ENCODE data around the gene ARHGAP22. TPM values are rescaled to one million over a fixed set of nuclear protein-coding genes. Genes with fewer than 3 reads are reported as not detected.

The ARHGAP22 gene
- total RNA-seq, 2 experiments from 2014 or later: 0.19 to 0.46 TPM

DNA sequence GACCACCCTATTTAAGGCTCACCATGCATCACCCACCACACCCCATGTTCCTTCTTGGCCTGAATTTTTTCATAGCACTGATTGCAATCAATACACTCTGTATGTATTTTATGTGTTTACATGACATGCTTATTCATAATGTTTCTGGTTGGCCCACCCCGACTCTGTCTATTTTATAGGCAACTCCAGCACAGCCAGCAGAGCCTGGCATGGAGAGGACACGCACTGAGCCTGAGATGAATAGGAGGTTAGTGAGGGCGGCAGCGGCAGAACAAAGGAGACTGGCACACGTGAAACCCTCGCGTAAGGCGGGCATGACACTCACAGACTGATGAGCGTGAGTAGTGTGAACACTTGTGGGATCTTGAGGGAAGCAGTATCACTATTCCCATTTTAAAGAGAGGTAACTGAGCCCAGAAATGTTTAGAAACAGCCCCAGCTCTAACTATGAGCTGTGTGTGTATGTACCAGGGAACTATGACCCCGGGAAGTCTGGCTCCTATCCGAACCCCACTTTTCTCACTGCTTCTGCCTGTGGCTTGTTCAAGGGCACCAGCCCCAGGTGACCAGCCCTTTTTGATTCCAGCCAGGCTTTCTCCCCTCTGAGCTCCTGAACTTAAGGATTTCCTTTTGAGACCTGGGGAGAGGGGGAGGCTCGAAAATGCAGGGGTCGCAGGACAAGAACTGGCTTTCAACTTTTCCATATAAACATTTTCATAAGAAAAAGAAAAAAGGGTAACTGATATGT lies 113.3 kb downstream of the ARHGAP22 start:
- Histone ChIP-seq H3K27ac (ENCODE audit: low read depth, low read length, poor library complexity, severe bottlenecking) (no peak overlapping the region), H3K36me3 (ENCODE audit: insufficient read depth, low read length) (no peaks in the 10 kb centered on the region), H3K4me3 (ENCODE audit: low read depth, low read length, poor library complexity, severe bottlenecking) (no peak overlapping the region), H4K20me1 (ENCODE audit: insufficient read depth, low read length) (no peaks in the 10 kb centered on the region), H3K9me2 (ENCODE audit: insufficient read depth, low read length) (no peaks in the 10 kb centered on the region), H2AFZ (ENCODE audit: low read length) (no peak overlapping the region), H3K4me1 (ENCODE audit: insufficient read depth, low read length, poor library complexity, severe bottlenecking) (no peaks in the 10 kb centered on the region), H3K79me2 (ENCODE audit: insufficient read depth, low read depth, low read length) (no peaks in the 10 kb centered on the region), H3K4me2 (ENCODE audit: low read length) (no peak overlapping the region), H3K9me3 (ENCODE audit: low read length) (no peaks in the 10 kb centered on the region)
- no peak for DNase-seq (ENCODE audit: low spot score)
- ChIA-PET POLR2A (interaction anchor here (0.5 kb wide), 1 partner anchor 958 kb away, joined by 4 read pairs; no protein-coding TSS in a partner anchor), CTCF (ENCODE audit: unreplicated experiment) (no interaction called here)
- no TSS peak for BruUV-seq (replicated peaks)
- no peak for TF ChIP-seq EZH2phosphoT487 (IDR thresholded peaks at IDR 0.05; ENCODE audit: borderline replicate concordance, low read depth, low read length)
- TF ChIP-seq, protein P1, sequence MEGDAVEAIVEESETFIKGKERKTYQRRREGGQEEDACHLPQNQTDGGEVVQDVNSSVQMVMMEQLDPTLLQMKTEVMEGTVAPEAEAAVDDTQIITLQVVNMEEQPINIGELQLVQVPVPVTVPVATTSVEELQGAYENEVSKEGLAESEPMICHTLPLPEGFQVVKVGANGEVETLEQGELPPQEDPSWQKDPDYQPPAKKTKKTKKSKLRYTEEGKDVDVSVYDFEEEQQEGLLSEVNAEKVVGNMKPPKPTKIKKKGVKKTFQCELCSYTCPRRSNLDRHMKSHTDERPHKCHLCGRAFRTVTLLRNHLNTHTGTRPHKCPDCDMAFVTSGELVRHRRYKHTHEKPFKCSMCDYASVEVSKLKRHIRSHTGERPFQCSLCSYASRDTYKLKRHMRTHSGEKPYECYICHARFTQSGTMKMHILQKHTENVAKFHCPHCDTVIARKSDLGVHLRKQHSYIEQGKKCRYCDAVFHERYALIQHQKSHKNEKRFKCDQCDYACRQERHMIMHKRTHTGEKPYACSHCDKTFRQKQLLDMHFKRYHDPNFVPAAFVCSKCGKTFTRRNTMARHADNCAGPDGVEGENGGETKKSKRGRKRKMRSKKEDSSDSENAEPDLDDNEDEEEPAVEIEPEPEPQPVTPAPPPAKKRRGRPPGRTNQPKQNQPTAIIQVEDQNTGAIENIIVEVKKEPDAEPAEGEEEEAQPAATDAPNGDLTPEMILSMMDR (conservative IDR thresholded peaks at IDR 0.05; ENCODE audit: low read length): no peak
- intact Hi-C loops (cut with micrococcal nuclease; ENCODE audit: unreplicated experiment): no loop called here

DNA sequence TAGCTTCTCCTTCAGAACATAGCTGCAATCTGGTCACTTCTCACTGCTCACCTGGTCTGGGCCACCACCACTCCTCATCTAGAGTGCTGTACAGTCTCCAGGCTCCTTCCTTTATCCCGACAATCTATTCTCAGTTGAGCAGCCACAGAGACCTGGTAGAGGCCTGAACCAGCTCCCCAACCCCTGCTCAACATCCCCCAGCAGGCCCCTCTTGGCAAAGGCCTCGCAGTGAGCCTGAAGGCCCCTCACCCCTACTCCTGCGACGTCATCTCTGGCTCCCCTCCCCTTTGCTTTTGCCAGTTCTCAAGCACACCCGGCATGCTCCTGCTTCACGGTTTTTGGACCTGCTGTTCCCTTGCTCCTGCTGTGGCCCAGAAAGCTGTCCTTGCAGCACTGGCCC lies 113.9 kb downstream of the ARHGAP22 start:
- CTCF ChIA-PET (ENCODE audit: unreplicated experiment): no interaction called here
- no peak overlapping the region for H3K4me3 ChIP-seq (ENCODE audit: low read depth, low read length, poor library complexity, severe bottlenecking)
- no peak overlapping the region for H3K27ac ChIP-seq (ENCODE audit: low read depth, low read length, poor library complexity, severe bottlenecking)
- no peaks in the 10 kb centered on the region for H4K20me1 ChIP-seq (ENCODE audit: insufficient read depth, low read length)
- POLR2A ChIA-PET: interaction anchor here (0.5 kb wide), 1 partner anchor 959 kb away, joined by 4 read pairs; no protein-coding TSS in a partner anchor
- H3K9me2 ChIP-seq (ENCODE audit: insufficient read depth, low read length): no peaks in the 10 kb centered on the region
- H3K9me3 ChIP-seq (ENCODE audit: low read length): no peaks in the 10 kb centered on the region
- BruUV-seq (replicated peaks): no TSS peak
- no peaks in the 10 kb centered on the region for H3K4me1 ChIP-seq (ENCODE audit: insufficient read depth, low read length, poor library complexity, severe bottlenecking)
- no peaks in the 10 kb centered on the region for H3K79me2 ChIP-seq (ENCODE audit: insufficient read depth, low read depth, low read length)
- no peak for DNase-seq (ENCODE audit: low spot score)
- no peak for TF ChIP-seq EZH2phosphoT487 (IDR thresholded peaks at IDR 0.05; ENCODE audit: borderline replicate concordance, low read depth, low read length)
- TF ChIP-seq, protein P1 (conservative IDR thresholded peaks at IDR 0.05; ENCODE audit: low read length): no peak
- no peak overlapping the region for H2AFZ ChIP-seq (ENCODE audit: low read length)
- H3K4me2 ChIP-seq (ENCODE audit: low read length): no peak overlapping the region
- intact Hi-C loops (cut with micrococcal nuclease; ENCODE audit: unreplicated experiment): no loop called here
- H3K36me3 ChIP-seq (ENCODE audit: insufficient read depth, low read length): no peaks in the 10 kb centered on the region

DNA sequence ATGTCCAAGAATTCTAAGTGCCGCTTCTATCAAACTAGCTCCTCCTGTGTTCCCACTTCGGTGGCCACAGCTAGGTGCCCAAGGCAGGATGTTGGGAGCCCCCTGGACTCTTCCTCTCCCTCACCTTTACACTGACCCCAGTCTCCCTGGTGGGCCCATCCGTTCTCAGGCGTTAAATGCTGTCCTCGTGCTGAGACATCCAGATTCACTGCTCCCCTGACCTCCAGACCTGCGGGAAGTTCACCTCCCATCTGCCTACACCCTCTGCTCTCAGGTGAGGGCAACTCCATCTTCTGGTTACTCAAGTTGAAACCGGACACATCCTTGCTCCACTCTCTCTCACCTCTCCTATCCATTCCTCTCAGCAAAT lies 114.3 kb downstream of the ARHGAP22 start:
- H3K36me3 ChIP-seq (ENCODE audit: insufficient read depth, low read length): no peaks in the 10 kb centered on the region
- intact Hi-C loops (cut with micrococcal nuclease; ENCODE audit: unreplicated experiment): no loop called here
- no peak overlapping the region for H3K4me2 ChIP-seq (ENCODE audit: low read length)
- H3K4me1 ChIP-seq (ENCODE audit: insufficient read depth, low read length, poor library complexity, severe bottlenecking): no peaks in the 10 kb centered on the region
- CTCF ChIA-PET (ENCODE audit: unreplicated experiment): no interaction called here
- BruUV-seq (replicated peaks): no TSS peak
- POLR2A ChIA-PET: interaction anchor here (0.5 kb wide), 1 partner anchor 73 kb away, joined by 5 read pairs; no protein-coding TSS in a partner anchor
- H3K4me3 ChIP-seq (ENCODE audit: low read depth, low read length, poor library complexity, severe bottlenecking): no peak overlapping the region
- no peak overlapping the region for H3K27ac ChIP-seq (ENCODE audit: low read depth, low read length, poor library complexity, severe bottlenecking)
- no peaks in the 10 kb centered on the region for H3K9me2 ChIP-seq (ENCODE audit: insufficient read depth, low read length)
- no peaks in the 10 kb centered on the region for H3K9me3 ChIP-seq (ENCODE audit: low read length)
- H2AFZ ChIP-seq (ENCODE audit: low read length): no peak overlapping the region
- TF ChIP-seq, protein P1 (conservative IDR thresholded peaks at IDR 0.05; ENCODE audit: low read length): no peak
- no peak for TF ChIP-seq EZH2phosphoT487 (IDR thresholded peaks at IDR 0.05; ENCODE audit: borderline replicate concordance, low read depth, low read length)
- DNase-seq (ENCODE audit: low spot score): no peak
- no peaks in the 10 kb centered on the region for H4K20me1 ChIP-seq (ENCODE audit: insufficient read depth, low read length)
- no peaks in the 10 kb centered on the region for H3K79me2 ChIP-seq (ENCODE audit: insufficient read depth, low read depth, low read length)

Measured in OCI-LY7 (cell line).